ENCODE data around the gene ARL2BP. TPM values are rescaled to one million over a fixed set of nuclear protein-coding genes. Genes with fewer than 3 reads are reported as not detected.

The ARL2BP gene
- total and polyA plus RNA-seq, 10 of the 15 experiments (the other 5 are each of a cell fraction or from before 2014, with no cell fraction given): 12.5 to 56.6 (median 29.7) TPM

DNA sequence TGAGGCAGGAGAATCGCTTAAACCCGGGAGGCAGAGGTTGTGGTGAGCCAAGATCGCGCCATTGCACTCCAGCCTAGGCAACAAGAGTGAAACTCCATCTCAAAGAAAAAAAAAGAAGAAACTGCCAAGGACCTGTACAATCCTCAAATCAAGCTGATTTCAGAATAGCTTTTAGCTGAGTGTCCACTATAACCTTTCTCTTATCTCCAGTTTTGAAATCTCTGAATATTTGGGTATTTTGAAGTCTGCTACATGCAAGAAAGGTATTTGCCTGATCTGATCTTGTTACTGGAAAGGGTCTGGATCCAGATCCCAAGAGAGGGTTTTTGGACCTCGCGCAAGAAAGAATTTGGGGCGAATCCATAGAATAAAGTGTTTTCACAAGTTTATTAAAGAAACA, 19.1 kb upstream of the ARL2BP start:
- in situ Hi-C loops (cut with MboI) (no loop called here), intact Hi-C loops (cut with micrococcal nuclease; ENCODE audit: unreplicated experiment) (no loop called here)
- H3K9me3 ChIP-seq (replicated peaks; ENCODE audit: control insufficient read depth, insufficient read depth, low read length): no peaks in the 10 kb centered on the region
- no peak overlapping the region for H2AFZ ChIP-seq (ENCODE audit: control insufficient read depth, low read depth, low read length)
- H4K20me1 ChIP-seq (ENCODE audit: control insufficient read depth, insufficient read depth): no peaks in the 10 kb centered on the region
- no peak overlapping the region for H3K4me3 ChIP-seq
- FAIRE-seq: no peak
- H3K27me3 ChIP-seq (replicated peaks in 1 of 2; ENCODE audit: control insufficient read depth in 2 of 2, insufficient read depth in 2 of 2, low read length in 1 of 2): no peaks in the 10 kb centered on the region
- peaks cover 7 to 34% of the 10 kb centered on the region in 2 experiments for H3K36me3 ChIP-seq (ENCODE audit: control insufficient read depth in 2 of 2, insufficient read depth in 2 of 2, low read length in 1 of 2)
- ChIA-PET CTCF (no interaction called here), POLR2A (no interaction called here), RAD21 (ENCODE audit: unreplicated experiment) (no interaction called here), SMC1A (ENCODE audit: uncharacterized antibody, unreplicated experiment) (interaction anchor here (2.0 kb wide), 1 partner anchor 10 kb away, joined by 5 read pairs; no protein-coding TSS in a partner anchor)
- no TSS peak for BruUV-seq (replicated peaks)
- TF ChIP-seq MYB (IDR thresholded peaks at IDR 0.05; ENCODE audit: borderline replicate concordance, low read depth, low read length): no peak
- no peak for TF ChIP-seq NFYA (IDR thresholded peaks at IDR 0.05; ENCODE audit: borderline replicate concordance, low read depth, low read length)
- no peak overlapping the region for H3K9ac ChIP-seq (ENCODE audit: control insufficient read depth, insufficient read depth, low read length)
- no peaks in the 10 kb centered on the region for H3K79me2 ChIP-seq (ENCODE audit: control insufficient read depth, insufficient read depth, low read length)
- H3K4me2 ChIP-seq (ENCODE audit: control insufficient read depth, insufficient read depth): no peak overlapping the region
- no peak overlapping the region for H3K27ac ChIP-seq (ENCODE audit: control insufficient read depth, insufficient read depth)
- no peak for ATAC-seq
- H3K4me1 ChIP-seq (ENCODE audit: control insufficient read depth, insufficient read depth, low read length): no peaks in the 10 kb centered on the region
- 99% methylated on average over 7 of the region's 7 CpGs for WGBS (ENCODE audit: insufficient coverage, insufficient replicate concordance, low lambda C conversion rate, missing lambda C conversion rate)
- no peak for DNase-seq (ENCODE audit: low read depth, low spot score)

GRCh38 chr16:57226701-57227621, 18.1 kb upstream of the ARL2BP start:
- intact Hi-C loops (cut with micrococcal nuclease; ENCODE audit: unreplicated experiment): no loop called here
- FAIRE-seq: peak; percentile 31
- no peak for TF ChIP-seq ESRRA (IDR thresholded peaks at IDR 0.05; ENCODE audit: low read length)
- TF ChIP-seq, protein P1, sequence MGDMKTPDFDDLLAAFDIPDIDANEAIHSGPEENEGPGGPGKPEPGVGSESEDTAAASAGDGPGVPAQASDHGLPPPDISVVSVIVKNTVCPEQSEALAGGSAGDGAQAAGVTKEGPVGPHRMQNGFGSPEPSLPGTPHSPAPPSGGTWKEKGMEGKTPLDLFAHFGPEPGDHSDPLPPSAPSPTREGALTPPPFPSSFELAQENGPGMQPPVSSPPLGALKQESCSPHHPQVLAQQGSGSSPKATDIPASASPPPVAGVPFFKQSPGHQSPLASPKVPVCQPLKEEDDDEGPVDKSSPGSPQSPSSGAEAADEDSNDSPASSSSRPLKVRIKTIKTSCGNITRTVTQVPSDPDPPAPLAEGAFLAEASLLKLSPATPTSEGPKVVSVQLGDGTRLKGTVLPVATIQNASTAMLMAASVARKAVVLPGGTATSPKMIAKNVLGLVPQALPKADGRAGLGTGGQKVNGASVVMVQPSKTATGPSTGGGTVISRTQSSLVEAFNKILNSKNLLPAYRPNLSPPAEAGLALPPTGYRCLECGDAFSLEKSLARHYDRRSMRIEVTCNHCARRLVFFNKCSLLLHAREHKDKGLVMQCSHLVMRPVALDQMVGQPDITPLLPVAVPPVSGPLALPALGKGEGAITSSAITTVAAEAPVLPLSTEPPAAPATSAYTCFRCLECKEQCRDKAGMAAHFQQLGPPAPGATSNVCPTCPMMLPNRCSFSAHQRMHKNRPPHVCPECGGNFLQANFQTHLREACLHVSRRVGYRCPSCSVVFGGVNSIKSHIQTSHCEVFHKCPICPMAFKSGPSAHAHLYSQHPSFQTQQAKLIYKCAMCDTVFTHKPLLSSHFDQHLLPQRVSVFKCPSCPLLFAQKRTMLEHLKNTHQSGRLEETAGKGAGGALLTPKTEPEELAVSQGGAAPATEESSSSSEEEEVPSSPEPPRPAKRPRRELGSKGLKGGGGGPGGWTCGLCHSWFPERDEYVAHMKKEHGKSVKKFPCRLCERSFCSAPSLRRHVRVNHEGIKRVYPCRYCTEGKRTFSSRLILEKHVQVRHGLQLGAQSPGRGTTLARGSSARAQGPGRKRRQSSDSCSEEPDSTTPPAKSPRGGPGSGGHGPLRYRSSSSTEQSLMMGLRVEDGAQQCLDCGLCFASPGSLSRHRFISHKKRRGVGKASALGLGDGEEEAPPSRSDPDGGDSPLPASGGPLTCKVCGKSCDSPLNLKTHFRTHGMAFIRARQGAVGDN (IDR thresholded peaks at IDR 0.05): no peak
- TF ChIP-seq SP1 (IDR thresholded peaks at IDR 0.05; ENCODE audit: low read depth, low read length): no peak
- TF ChIP-seq RFX5 (IDR thresholded peaks at IDR 0.05; ENCODE audit: low read depth, low read length): no peak
- no peak for TF ChIP-seq POLR2A (IDR thresholded peaks at IDR 0.05; ENCODE audit: low read depth, low read length)
- TF ChIP-seq HDAC2 (IDR thresholded peaks at IDR 0.05): no peak
- TF ChIP-seq EZH2 (IDR thresholded peaks at IDR 0.05; ENCODE audit: borderline replicate concordance, control insufficient read depth, low read depth, low read length): no peak

More at GRCh38 chr16:57226701-57227621, 18.1 kb upstream of the ARL2BP start:
- no peak overlapping the region for H3K27ac ChIP-seq (ENCODE audit: control insufficient read depth, insufficient read depth)
- ATAC-seq: no peak
- H3K9me3 ChIP-seq (replicated peaks; ENCODE audit: control insufficient read depth, insufficient read depth, low read length): no peaks in the 10 kb centered on the region
- BruUV-seq (replicated peaks): no TSS peak
- no peak overlapping the region for H3K9ac ChIP-seq (ENCODE audit: control insufficient read depth, insufficient read depth, low read length)
- ChIA-PET SMC1A (ENCODE audit: uncharacterized antibody, unreplicated experiment) (interaction anchor here (0.6 to 2.0 kb wide), 3 partner anchors 9 to 176 kb away, joined by 3 to 5 read pairs (median 4); no protein-coding TSS in a partner anchor), RAD21 (ENCODE audit: unreplicated experiment) (no interaction called here), POLR2A (no interaction called here), CTCF (no interaction called here)
- H3K4me2 ChIP-seq (ENCODE audit: control insufficient read depth, insufficient read depth): no peak overlapping the region
- no peak overlapping the region for H2AFZ ChIP-seq (ENCODE audit: control insufficient read depth, low read depth, low read length)
- H3K4me1 ChIP-seq (ENCODE audit: control insufficient read depth, insufficient read depth, low read length): no peaks in the 10 kb centered on the region
- H3K4me3 ChIP-seq: no peak overlapping the region
- peaks cover 5 to 36% of the 10 kb centered on the region in 2 experiments for H3K36me3 ChIP-seq (ENCODE audit: control insufficient read depth in 2 of 2, insufficient read depth in 2 of 2, low read length in 1 of 2)
- H3K79me2 ChIP-seq (ENCODE audit: control insufficient read depth, insufficient read depth, low read length): no peaks in the 10 kb centered on the region
- in situ Hi-C loops (cut with MboI): no loop called here
- WGBS (ENCODE audit: insufficient coverage, insufficient replicate concordance, low lambda C conversion rate, missing lambda C conversion rate): 95% methylated on average over 4 of the region's 4 CpGs
- H3K27me3 ChIP-seq (replicated peaks in 1 of 2; ENCODE audit: control insufficient read depth in 2 of 2, insufficient read depth in 2 of 2, low read length in 1 of 2): no peaks in the 10 kb centered on the region
- H4K20me1 ChIP-seq (ENCODE audit: control insufficient read depth, insufficient read depth): no peaks in the 10 kb centered on the region
- DNase-seq (ENCODE audit: low read depth, low spot score): no peak
